ENCODE data around the gene ATP5PO.

The ATP5PO gene

GRCh38 chr21:33878824-33879223 is 36.8 kb downstream of the ATP5PO start:
- H3K36me3 ChIP-seq (ENCODE audit: control insufficient read depth, insufficient read depth, low read length) = no peaks in the 10 kb centered on the region
- no peak overlapping the region for H3K18ac ChIP-seq (ENCODE audit: low read length)
- H3K23ac ChIP-seq (ENCODE audit: low read length) = no peak overlapping the region
- no peak for DNase-seq
- no peaks in the 10 kb centered on the region for H3K27me3 ChIP-seq (ENCODE audit: insufficient read depth, low read length, poor library complexity)
- no peak overlapping the region for H2BK120ac ChIP-seq (ENCODE audit: low read depth, low read length)
- no peaks in the 10 kb centered on the region for H3K4me1 ChIP-seq (ENCODE audit: control insufficient read depth, low read depth, low read length)
- H4K5ac ChIP-seq (ENCODE audit: low read length) = no peak overlapping the region
- H3K4ac ChIP-seq (ENCODE audit: low read depth, low read length) = no peak overlapping the region
- no peak overlapping the region for H3K4me3 ChIP-seq (ENCODE audit: low read length)
- H3K27ac ChIP-seq (ENCODE audit: low read depth, low read length) = no peak overlapping the region
- no peaks in the 10 kb centered on the region for H3K79me1 ChIP-seq (ENCODE audit: low read length)
- no peak overlapping the region for H2BK5ac ChIP-seq (ENCODE audit: low read length)
- H3K4me2 ChIP-seq (ENCODE audit: low read length) = no peak overlapping the region
- H2BK15ac ChIP-seq (replicated peaks; ENCODE audit: low read depth) = no peak overlapping the region
- no peak overlapping the region for H3K56ac ChIP-seq (ENCODE audit: low read length)
- no peak overlapping the region for H4K8ac ChIP-seq (ENCODE audit: low read depth, low read length)
- no CpG with 5 or more reads among the region's 6 CpGs for WGBS (ENCODE audit: extremely low coverage, insufficient coverage, low lambda C conversion rate)
- no peaks in the 10 kb centered on the region for H3K79me2 ChIP-seq (ENCODE audit: control insufficient read depth, insufficient read depth, low read length)
- H2AK5ac ChIP-seq (ENCODE audit: low read length) = no peak overlapping the region
- no peak overlapping the region for H3K9ac ChIP-seq (ENCODE audit: low read length)

DNA sequence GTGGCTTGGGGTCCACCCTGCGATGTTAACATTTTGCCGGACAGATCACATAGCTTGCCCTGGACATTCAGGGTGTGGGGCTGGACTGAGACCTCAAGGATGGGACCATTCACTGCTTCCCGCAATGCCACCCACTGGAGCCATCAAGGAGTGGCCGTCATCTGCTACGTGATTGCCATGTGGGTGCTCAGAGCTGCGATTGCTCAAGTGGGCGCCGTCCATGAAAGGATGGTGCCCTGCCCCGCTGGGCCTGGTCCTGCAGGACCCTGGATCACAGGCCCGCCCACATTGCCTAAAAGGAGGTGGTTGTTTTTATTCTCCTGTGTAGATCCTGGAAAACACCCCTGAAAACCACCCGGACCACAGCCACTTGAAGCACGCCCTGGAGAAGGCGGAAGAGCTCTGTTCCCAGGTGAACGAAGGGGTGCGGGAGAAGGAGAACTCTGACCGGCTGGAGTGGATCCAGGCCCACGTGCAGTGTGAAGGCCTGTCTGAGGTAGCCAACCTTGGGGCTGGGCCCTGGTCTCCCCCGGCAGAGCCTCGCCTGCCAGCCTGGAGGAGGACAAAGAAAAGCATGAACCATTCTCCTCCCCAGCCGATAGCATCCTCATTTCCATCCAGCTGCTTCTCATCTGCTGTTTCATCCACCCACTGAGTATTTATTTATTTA is 40.4 kb downstream of the ATP5PO start:
- Histone ChIP-seq H3K79me2 (ENCODE audit: control insufficient read depth, insufficient read depth, low read length) (no peaks in the 10 kb centered on the region), H4K8ac (ENCODE audit: low read depth, low read length) (no peak overlapping the region), H3K4me1 (ENCODE audit: control insufficient read depth, low read depth, low read length) (no peaks in the 10 kb centered on the region), H3K4me2 (ENCODE audit: low read length) (no peak overlapping the region), H2AK5ac (ENCODE audit: low read length) (no peak overlapping the region), H3K18ac (ENCODE audit: low read length) (no peak overlapping the region), H3K9ac (ENCODE audit: low read length) (no peak overlapping the region), H3K27ac (ENCODE audit: low read depth, low read length) (no peak overlapping the region), H4K5ac (ENCODE audit: low read length) (no peak overlapping the region), H3K4me3 (ENCODE audit: low read length) (no peak overlapping the region), H3K79me1 (ENCODE audit: low read length) (no peaks in the 10 kb centered on the region), H3K4ac (ENCODE audit: low read depth, low read length) (no peak overlapping the region), H3K27me3 (ENCODE audit: insufficient read depth, low read length, poor library complexity) (no peaks in the 10 kb centered on the region), H3K36me3 (ENCODE audit: control insufficient read depth, insufficient read depth, low read length) (no peaks in the 10 kb centered on the region), H3K23ac (ENCODE audit: low read length) (no peak overlapping the region), H2BK5ac (ENCODE audit: low read length) (no peak overlapping the region), H2BK120ac (ENCODE audit: low read depth, low read length) (no peak overlapping the region), H3K56ac (ENCODE audit: low read length) (no peak overlapping the region), H2BK15ac (replicated peaks; ENCODE audit: low read depth) (no peak overlapping the region)
- DNase-seq = no peak
- WGBS (ENCODE audit: extremely low coverage, insufficient coverage, low lambda C conversion rate) = no CpG with 5 or more reads among the region's 20 CpGs

DNA sequence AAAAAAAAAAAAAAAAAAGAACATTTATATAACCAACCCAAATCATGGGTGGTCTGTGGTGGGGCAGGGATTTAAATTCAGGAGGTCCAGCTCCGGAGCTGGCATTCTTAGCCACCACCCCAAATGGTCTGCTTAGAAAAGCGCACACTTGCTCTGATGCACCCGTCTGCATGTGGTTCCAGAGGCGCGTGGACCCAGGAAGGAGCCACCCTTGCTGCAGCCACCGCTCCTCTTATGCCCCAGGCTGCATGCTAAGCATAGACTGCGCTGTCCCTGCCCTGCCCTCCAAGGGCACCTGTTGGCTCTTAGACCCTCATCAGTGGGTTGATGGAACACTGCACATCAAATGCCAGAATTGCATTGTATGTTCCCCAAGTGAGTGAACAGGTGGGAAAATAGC is 41.4 kb downstream of the ATP5PO start:
- H3K4me1 ChIP-seq (ENCODE audit: control insufficient read depth, low read depth, low read length) = no peaks in the 10 kb centered on the region
- H3K79me1 ChIP-seq (ENCODE audit: low read length) = no peaks in the 10 kb centered on the region
- no peaks in the 10 kb centered on the region for H3K79me2 ChIP-seq (ENCODE audit: control insufficient read depth, insufficient read depth, low read length)
- no peaks in the 10 kb centered on the region for H3K27me3 ChIP-seq (ENCODE audit: insufficient read depth, low read length, poor library complexity)
- no peak overlapping the region for H3K23ac ChIP-seq (ENCODE audit: low read length)
- no CpG with 5 or more reads among the region's 7 CpGs for WGBS (ENCODE audit: extremely low coverage, insufficient coverage, low lambda C conversion rate)
- H3K36me3 ChIP-seq (ENCODE audit: control insufficient read depth, insufficient read depth, low read length) = no peaks in the 10 kb centered on the region
- H3K9ac ChIP-seq (ENCODE audit: low read length) = no peak overlapping the region
- no peak overlapping the region for H2AK5ac ChIP-seq (ENCODE audit: low read length)
- H3K27ac ChIP-seq (ENCODE audit: low read depth, low read length) = no peak overlapping the region
- no peak overlapping the region for H3K18ac ChIP-seq (ENCODE audit: low read length)
- no peak overlapping the region for H2BK15ac ChIP-seq (replicated peaks; ENCODE audit: low read depth)
- DNase-seq = no peak
- no peak overlapping the region for H3K56ac ChIP-seq (ENCODE audit: low read length)
- no peak overlapping the region for H3K4ac ChIP-seq (ENCODE audit: low read depth, low read length)
- H4K5ac ChIP-seq (ENCODE audit: low read length) = no peak overlapping the region
- H2BK5ac ChIP-seq (ENCODE audit: low read length) = no peak overlapping the region
- H3K4me2 ChIP-seq (ENCODE audit: low read length) = no peak overlapping the region
- H4K8ac ChIP-seq (ENCODE audit: low read depth, low read length) = no peak overlapping the region
- no peak overlapping the region for H3K4me3 ChIP-seq (ENCODE audit: low read length)
- no peak overlapping the region for H2BK120ac ChIP-seq (ENCODE audit: low read depth, low read length)

GRCh38 chr21:33872881-33873515 is 42.6 kb downstream of the ATP5PO start:
- H3K4me2 ChIP-seq (ENCODE audit: low read length) = no peak overlapping the region
- H2AK5ac ChIP-seq (ENCODE audit: low read length) = no peak overlapping the region
- no peak for DNase-seq
- H3K23ac ChIP-seq (ENCODE audit: low read length) = no peak overlapping the region
- no peak overlapping the region for H2BK5ac ChIP-seq (ENCODE audit: low read length)
- H3K4ac ChIP-seq (ENCODE audit: low read depth, low read length) = no peak overlapping the region
- H2BK15ac ChIP-seq (replicated peaks; ENCODE audit: low read depth) = no peak overlapping the region
- no peak overlapping the region for H2BK120ac ChIP-seq (ENCODE audit: low read depth, low read length)
- H3K79me2 ChIP-seq (ENCODE audit: control insufficient read depth, insufficient read depth, low read length) = no peaks in the 10 kb centered on the region
- H4K8ac ChIP-seq (ENCODE audit: low read depth, low read length) = no peak overlapping the region
- no peak overlapping the region for H3K56ac ChIP-seq (ENCODE audit: low read length)
- no peak overlapping the region for H4K5ac ChIP-seq (ENCODE audit: low read length)
- H3K27me3 ChIP-seq (ENCODE audit: insufficient read depth, low read length, poor library complexity) = no peaks in the 10 kb centered on the region
- no peaks in the 10 kb centered on the region for H3K36me3 ChIP-seq (ENCODE audit: control insufficient read depth, insufficient read depth, low read length)
- H3K4me1 ChIP-seq (ENCODE audit: control insufficient read depth, low read depth, low read length) = no peaks in the 10 kb centered on the region
- H3K4me3 ChIP-seq (ENCODE audit: low read length) = no peak overlapping the region
- H3K9ac ChIP-seq (ENCODE audit: low read length) = no peak overlapping the region
- H3K18ac ChIP-seq (ENCODE audit: low read length) = no peak overlapping the region
- WGBS (ENCODE audit: extremely low coverage, insufficient coverage, low lambda C conversion rate) = no CpG with 5 or more reads among the region's 4 CpGs
- H3K27ac ChIP-seq (ENCODE audit: low read depth, low read length) = no peak overlapping the region
- H3K79me1 ChIP-seq (ENCODE audit: low read length) = no peaks in the 10 kb centered on the region

GRCh38 chr21:33871171-33871570 is 44.4 kb downstream of the ATP5PO start:
- H2BK5ac ChIP-seq (ENCODE audit: low read length) = no peak overlapping the region
- H4K5ac ChIP-seq (ENCODE audit: low read length) = no peak overlapping the region
- WGBS (ENCODE audit: extremely low coverage, insufficient coverage, low lambda C conversion rate) = no CpG with 5 or more reads among the region's 5 CpGs
- H2BK15ac ChIP-seq (replicated peaks; ENCODE audit: low read depth) = no peak overlapping the region
- H3K27me3 ChIP-seq (ENCODE audit: insufficient read depth, low read length, poor library complexity) = no peaks in the 10 kb centered on the region
- H3K4ac ChIP-seq (ENCODE audit: low read depth, low read length) = no peak overlapping the region
- no peak overlapping the region for H2BK120ac ChIP-seq (ENCODE audit: low read depth, low read length)
- H3K9ac ChIP-seq (ENCODE audit: low read length) = no peak overlapping the region
- H3K36me3 ChIP-seq (ENCODE audit: control insufficient read depth, insufficient read depth, low read length) = no peaks in the 10 kb centered on the region
- no peak overlapping the region for H3K18ac ChIP-seq (ENCODE audit: low read length)
- H3K4me3 ChIP-seq (ENCODE audit: low read length) = no peak overlapping the region
- no peak overlapping the region for H3K4me2 ChIP-seq (ENCODE audit: low read length)
- no peak overlapping the region for H4K8ac ChIP-seq (ENCODE audit: low read depth, low read length)
- H3K56ac ChIP-seq (ENCODE audit: low read length) = no peak overlapping the region
- H3K79me1 ChIP-seq (ENCODE audit: low read length) = no peaks in the 10 kb centered on the region
- no peak overlapping the region for H3K23ac ChIP-seq (ENCODE audit: low read length)
- H3K4me1 ChIP-seq (ENCODE audit: control insufficient read depth, low read depth, low read length) = no peaks in the 10 kb centered on the region
- no peak for DNase-seq
- H3K27ac ChIP-seq (ENCODE audit: low read depth, low read length) = no peak overlapping the region
- no peaks in the 10 kb centered on the region for H3K79me2 ChIP-seq (ENCODE audit: control insufficient read depth, insufficient read depth, low read length)
- H2AK5ac ChIP-seq (ENCODE audit: low read length) = no peak overlapping the region

GRCh38 chr21:33870768-33871167 is 44.8 kb downstream of the ATP5PO start:
- H4K8ac ChIP-seq (ENCODE audit: low read depth, low read length) = no peak overlapping the region

More at GRCh38 chr21:33870768-33871167, 44.8 kb downstream of the ATP5PO start:
- DNase-seq = no peak
- no peak overlapping the region for H2AK5ac ChIP-seq (ENCODE audit: low read length)
- no peaks in the 10 kb centered on the region for H3K79me2 ChIP-seq (ENCODE audit: control insufficient read depth, insufficient read depth, low read length)
- no peak overlapping the region for H3K18ac ChIP-seq (ENCODE audit: low read length)
- no peak overlapping the region for H3K56ac ChIP-seq (ENCODE audit: low read length)
- no peaks in the 10 kb centered on the region for H3K36me3 ChIP-seq (ENCODE audit: control insufficient read depth, insufficient read depth, low read length)
- H3K79me1 ChIP-seq (ENCODE audit: low read length) = no peaks in the 10 kb centered on the region
- no peaks in the 10 kb centered on the region for H3K4me1 ChIP-seq (ENCODE audit: control insufficient read depth, low read depth, low read length)
- H2BK120ac ChIP-seq (ENCODE audit: low read depth, low read length) = no peak overlapping the region
- no peak overlapping the region for H2BK5ac ChIP-seq (ENCODE audit: low read length)
- H3K27me3 ChIP-seq (ENCODE audit: insufficient read depth, low read length, poor library complexity) = no peaks in the 10 kb centered on the region
- H3K4me2 ChIP-seq (ENCODE audit: low read length) = no peak overlapping the region
- no CpG with 5 or more reads among the region's 4 CpGs for WGBS (ENCODE audit: extremely low coverage, insufficient coverage, low lambda C conversion rate)
- H3K23ac ChIP-seq (ENCODE audit: low read length) = no peak overlapping the region
- no peak overlapping the region for H3K9ac ChIP-seq (ENCODE audit: low read length)
- H3K4me3 ChIP-seq (ENCODE audit: low read length) = no peak overlapping the region
- H4K5ac ChIP-seq (ENCODE audit: low read length) = no peak overlapping the region
- H3K27ac ChIP-seq (ENCODE audit: low read depth, low read length) = no peak overlapping the region
- H2BK15ac ChIP-seq (replicated peaks; ENCODE audit: low read depth) = no peak overlapping the region
- no peak overlapping the region for H3K4ac ChIP-seq (ENCODE audit: low read depth, low read length)

Data from mesendoderm (in vitro differentiated cells).